ENCODE data around the gene MMP14. TPM values are rescaled to one million over a fixed set of nuclear protein-coding genes. Genes with fewer than 3 reads are reported as not detected.

The MMP14 gene
- total and polyA plus RNA-seq, 9 of the 15 experiments (the other 6 are each of a cell fraction or from before 2014, with no cell fraction given), result 0.36 to 5.8 (median 1.3) TPM; not detected in 2

DNA sequence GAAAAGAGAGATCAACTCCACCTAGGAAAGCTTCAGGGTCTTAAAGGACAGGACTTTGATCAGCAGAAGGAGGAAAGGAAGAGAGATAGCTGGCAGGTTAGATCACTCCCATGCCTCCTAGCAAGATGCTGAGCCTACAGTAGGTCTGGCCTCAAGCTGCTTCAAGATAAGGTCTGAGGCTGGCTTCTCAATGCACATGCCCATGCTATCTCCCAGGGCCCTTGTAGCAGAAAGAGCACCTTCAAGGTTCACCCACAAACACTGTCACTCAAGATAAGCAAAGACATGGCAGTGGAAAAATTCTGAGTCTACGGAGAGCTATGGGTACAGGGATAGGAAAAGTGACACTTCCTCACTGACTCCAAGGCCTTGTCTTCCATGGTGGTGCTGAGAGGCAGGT is 61.0 kb downstream of the MMP14 start (continued):
- TF ChIP-seq, protein P1, sequence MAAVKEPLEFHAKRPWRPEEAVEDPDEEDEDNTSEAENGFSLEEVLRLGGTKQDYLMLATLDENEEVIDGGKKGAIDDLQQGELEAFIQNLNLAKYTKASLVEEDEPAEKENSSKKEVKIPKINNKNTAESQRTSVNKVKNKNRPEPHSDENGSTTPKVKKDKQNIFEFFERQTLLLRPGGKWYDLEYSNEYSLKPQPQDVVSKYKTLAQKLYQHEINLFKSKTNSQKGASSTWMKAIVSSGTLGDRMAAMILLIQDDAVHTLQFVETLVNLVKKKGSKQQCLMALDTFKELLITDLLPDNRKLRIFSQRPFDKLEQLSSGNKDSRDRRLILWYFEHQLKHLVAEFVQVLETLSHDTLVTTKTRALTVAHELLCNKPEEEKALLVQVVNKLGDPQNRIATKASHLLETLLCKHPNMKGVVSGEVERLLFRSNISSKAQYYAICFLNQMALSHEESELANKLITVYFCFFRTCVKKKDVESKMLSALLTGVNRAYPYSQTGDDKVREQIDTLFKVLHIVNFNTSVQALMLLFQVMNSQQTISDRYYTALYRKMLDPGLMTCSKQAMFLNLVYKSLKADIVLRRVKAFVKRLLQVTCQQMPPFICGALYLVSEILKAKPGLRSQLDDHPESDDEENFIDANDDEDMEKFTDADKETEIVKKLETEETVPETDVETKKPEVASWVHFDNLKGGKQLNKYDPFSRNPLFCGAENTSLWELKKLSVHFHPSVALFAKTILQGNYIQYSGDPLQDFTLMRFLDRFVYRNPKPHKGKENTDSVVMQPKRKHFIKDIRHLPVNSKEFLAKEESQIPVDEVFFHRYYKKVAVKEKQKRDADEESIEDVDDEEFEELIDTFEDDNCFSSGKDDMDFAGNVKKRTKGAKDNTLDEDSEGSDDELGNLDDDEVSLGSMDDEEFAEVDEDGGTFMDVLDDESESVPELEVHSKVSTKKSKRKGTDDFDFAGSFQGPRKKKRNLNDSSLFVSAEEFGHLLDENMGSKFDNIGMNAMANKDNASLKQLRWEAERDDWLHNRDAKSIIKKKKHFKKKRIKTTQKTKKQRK (IDR thresholded peaks at IDR 0.05; ENCODE audit: borderline replicate concordance, low read depth, low read length), result no peak
- TF ChIP-seq GTF2F1 (IDR thresholded peaks at IDR 0.05; ENCODE audit: low read depth, low read length) (no peak), ZNF212 (CRISPR knock-in tag; IDR thresholded peaks at IDR 0.05) (no peak), ZNF165 (CRISPR knock-in tag; IDR thresholded peaks at IDR 0.05; ENCODE audit: borderline replicate concordance) (no peak), TBP (optimal IDR thresholded peaks at IDR 0.05; ENCODE audit: low read depth, low read length) (peak; percentile 3), MEIS2 (IDR thresholded peaks at IDR 0.05; ENCODE audit: partially characterized antibody) (peak; percentile 64), DPF2 (IDR thresholded peaks at IDR 0.05) (peak; percentile 92), PURB (CRISPR knock-in tag; IDR thresholded peaks at IDR 0.05; ENCODE audit: low read depth) (no peak), POLR3G (IDR thresholded peaks at IDR 0.05; ENCODE audit: extremely low read depth, insufficient read length, insufficient replicate concordance) (no peak), BCOR (IDR thresholded peaks at IDR 0.05) (peak; percentile 63; the same call in 1 of the 2 replicates), RBM34 (IDR thresholded peaks at IDR 0.05; ENCODE audit: borderline replicate concordance, insufficient read depth, low read length) (no peak), MCM3 (IDR thresholded peaks at IDR 0.05) (no peak), GABPA (tag; conservative IDR thresholded peaks at IDR 0.05; ENCODE audit: low read depth) (no peak), ZFPM2 (CRISPR knock-in tag; IDR thresholded peaks at IDR 0.05) (no peak), ZNF551 (CRISPR knock-in tag; IDR thresholded peaks at IDR 0.05) (no peak), CSDE1 (IDR thresholded peaks at IDR 0.05) (no peak), ZNF263 (CRISPR knock-in tag; IDR thresholded peaks at IDR 0.05; ENCODE audit: borderline replicate concordance) (no peak), CCNT2 (IDR thresholded peaks at IDR 0.05; ENCODE audit: borderline replicate concordance, extremely low read depth, insufficient read length, low read depth, low read length) (no peak), ZNF274 (IDR thresholded peaks at IDR 0.05; ENCODE audit: borderline replicate concordance, low read depth, low read length) (peak; percentile 73; the same call in 1 of the 2 replicates)
- TF ChIP-seq, protein P2, sequence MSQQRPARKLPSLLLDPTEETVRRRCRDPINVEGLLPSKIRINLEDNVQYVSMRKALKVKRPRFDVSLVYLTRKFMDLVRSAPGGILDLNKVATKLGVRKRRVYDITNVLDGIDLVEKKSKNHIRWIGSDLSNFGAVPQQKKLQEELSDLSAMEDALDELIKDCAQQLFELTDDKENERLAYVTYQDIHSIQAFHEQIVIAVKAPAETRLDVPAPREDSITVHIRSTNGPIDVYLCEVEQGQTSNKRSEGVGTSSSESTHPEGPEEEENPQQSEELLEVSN (IDR thresholded peaks at IDR 0.05; ENCODE audit: borderline replicate concordance in 1 of 2, extremely low read depth in 1 of 2, insufficient read depth in 1 of 2, insufficient read length in 1 of 2, low read depth in 1 of 2, low read length in 1 of 2, poor library complexity in 1 of 2, severe bottlenecking in 1 of 2), result peak; percentile 39 to 49
- TF ChIP-seq, protein P3, sequence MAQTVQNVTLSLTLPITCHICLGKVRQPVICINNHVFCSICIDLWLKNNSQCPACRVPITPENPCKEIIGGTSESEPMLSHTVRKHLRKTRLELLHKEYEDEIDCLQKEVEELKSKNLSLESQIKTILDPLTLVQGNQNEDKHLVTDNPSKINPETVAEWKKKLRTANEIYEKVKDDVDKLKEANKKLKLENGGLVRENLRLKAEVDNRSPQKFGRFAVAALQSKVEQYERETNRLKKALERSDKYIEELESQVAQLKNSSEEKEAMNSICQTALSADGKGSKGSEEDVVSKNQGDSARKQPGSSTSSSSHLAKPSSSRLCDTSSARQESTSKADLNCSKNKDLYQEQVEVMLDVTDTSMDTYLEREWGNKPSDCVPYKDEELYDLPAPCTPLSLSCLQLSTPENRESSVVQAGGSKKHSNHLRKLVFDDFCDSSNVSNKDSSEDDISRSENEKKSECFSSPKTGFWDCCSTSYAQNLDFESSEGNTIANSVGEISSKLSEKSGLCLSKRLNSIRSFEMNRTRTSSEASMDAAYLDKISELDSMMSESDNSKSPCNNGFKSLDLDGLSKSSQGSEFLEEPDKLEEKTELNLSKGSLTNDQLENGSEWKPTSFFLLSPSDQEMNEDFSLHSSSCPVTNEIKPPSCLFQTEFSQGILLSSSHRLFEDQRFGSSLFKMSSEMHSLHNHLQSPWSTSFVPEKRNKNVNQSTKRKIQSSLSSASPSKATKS (CRISPR knock-in tag; IDR thresholded peaks at IDR 0.05), result no peak
- TF ChIP-seq, protein P4, sequence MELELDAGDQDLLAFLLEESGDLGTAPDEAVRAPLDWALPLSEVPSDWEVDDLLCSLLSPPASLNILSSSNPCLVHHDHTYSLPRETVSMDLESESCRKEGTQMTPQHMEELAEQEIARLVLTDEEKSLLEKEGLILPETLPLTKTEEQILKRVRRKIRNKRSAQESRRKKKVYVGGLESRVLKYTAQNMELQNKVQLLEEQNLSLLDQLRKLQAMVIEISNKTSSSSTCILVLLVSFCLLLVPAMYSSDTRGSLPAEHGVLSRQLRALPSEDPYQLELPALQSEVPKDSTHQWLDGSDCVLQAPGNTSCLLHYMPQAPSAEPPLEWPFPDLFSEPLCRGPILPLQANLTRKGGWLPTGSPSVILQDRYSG (tag; conservative IDR thresholded peaks at IDR 0.05; ENCODE audit: low read depth), result 0 out of 2 replicates have a peak, but pooled peaks have one; percentile 52

Data from K562 (cell line).